ENCODE measurements around the gene DGCR2. TPM values are rescaled to one million over a fixed set of nuclear protein-coding genes. Genes with fewer than 3 reads are reported as not detected.
A peak's percentile ranks its signal among the peaks of the same experiment; 100 is the strongest.

The DGCR2 gene
- total RNA-seq, 1 donor from 2014 or later = 50.0 TPM

DNA sequence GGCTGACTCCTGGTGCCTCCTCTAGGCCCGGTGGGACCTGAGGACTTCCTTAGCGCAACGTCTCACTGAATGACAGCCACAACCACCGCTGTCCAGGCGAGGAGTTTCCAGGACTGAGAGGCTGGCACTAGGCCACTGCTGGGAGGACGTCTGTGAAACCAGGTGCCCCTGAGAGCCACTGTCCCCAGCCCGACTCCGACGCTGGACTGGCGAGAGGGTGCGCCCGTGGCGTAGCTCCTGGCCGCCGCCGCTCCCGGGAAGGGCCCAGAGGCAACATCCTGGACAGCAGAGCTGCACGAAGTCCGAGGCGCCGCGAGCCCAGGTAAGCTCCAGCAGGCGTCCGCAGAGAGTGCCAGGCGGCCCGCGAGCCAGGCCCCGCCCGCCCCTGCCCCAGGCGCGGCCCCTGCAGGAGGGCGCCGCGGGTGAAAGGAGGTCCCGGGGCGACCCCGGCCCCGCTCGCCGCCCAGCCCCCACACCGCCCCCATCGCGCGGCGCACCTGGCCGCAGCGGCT, 525 bp downstream of the DGCR2 start:
- no peak for DNase-seq (ENCODE audit: low read depth)
- H3K27me3 ChIP-seq (ENCODE audit: control insufficient read depth, insufficient read depth, low read length) = no peaks in the 10 kb centered on the region
- peak overlapping the region; percentile 75 for H3K4me3 ChIP-seq (ENCODE audit: low read depth, low read length)
- TF ChIP-seq CTCF (IDR thresholded peaks at IDR 0.05; ENCODE audit: insufficient read depth, low read length, severe bottlenecking) = no peak
- no peak for FAIRE-seq
- peaks cover 5% of the 10 kb centered on the region for H3K36me3 ChIP-seq (ENCODE audit: control insufficient read depth, insufficient read depth, low read length)

DNA sequence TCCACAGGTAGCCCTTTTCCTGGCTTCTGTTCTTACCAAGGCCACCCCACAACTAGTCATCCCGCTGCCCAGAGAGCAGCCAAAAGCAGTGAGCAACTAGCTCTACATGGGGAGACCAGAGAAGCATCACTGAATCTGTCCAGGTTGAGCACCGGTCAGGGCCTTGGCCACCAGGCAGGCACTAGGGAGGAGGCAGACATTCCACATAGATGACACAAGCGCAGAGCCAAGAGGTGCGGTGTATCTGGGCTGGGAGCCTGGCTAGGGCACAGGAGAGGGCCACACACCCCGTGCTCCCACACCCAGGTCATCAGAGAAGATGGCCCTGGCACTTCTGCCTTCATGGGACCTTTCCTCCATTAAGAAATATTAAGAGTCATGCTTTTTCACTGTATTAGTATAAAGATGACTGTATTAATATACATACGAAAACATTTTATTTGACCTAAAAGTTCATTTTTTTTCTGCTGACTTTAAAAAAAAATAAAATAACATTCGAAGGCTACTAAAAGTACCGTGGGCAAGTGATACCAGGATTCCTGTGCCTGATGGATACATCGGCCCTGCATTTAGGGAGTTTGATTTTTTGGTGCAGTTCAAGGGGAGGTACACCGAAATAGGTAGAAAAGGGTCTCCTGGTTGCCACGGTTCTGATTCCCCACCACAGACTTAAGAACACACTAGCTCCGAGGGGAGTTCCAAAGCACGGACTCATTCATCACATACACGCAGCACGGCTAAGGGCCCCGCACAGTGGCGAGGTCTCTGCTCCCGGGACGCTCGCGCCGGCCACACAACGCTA, 1.2 kb downstream of the DGCR2 start:
- FAIRE-seq (peak; percentile 88), DNase-seq (ENCODE audit: low read depth) (peak; percentile 68)
- H3K36me3 ChIP-seq (ENCODE audit: control insufficient read depth, insufficient read depth, low read length) = peaks cover 5% of the 10 kb centered on the region
- H3K27me3 ChIP-seq (ENCODE audit: control insufficient read depth, insufficient read depth, low read length) = no peaks in the 10 kb centered on the region
- no peak for TF ChIP-seq CTCF (IDR thresholded peaks at IDR 0.05; ENCODE audit: insufficient read depth, low read length, severe bottlenecking)
- peak overlapping the region; percentile 75 for H3K4me3 ChIP-seq (ENCODE audit: low read depth, low read length)

- DNase-seq (ENCODE audit: low read depth) (no peak), FAIRE-seq (no peak)
- no peak overlapping the region for H3K4me3 ChIP-seq (ENCODE audit: low read depth, low read length)
- peaks cover 5% of the 10 kb centered on the region for H3K36me3 ChIP-seq (ENCODE audit: control insufficient read depth, insufficient read depth, low read length)
- TF ChIP-seq CTCF (IDR thresholded peaks at IDR 0.05; ENCODE audit: insufficient read depth, low read length, severe bottlenecking) = no peak
- H3K27me3 ChIP-seq (ENCODE audit: control insufficient read depth, insufficient read depth, low read length) = no peaks in the 10 kb centered on the region
Measured at GRCh38 chr22:19119949-19120348, 2.3 kb downstream of the DGCR2 start.

GRCh38 chr22:19118329-19118880, 3.8 kb downstream of the DGCR2 start:
- H3K4me3 ChIP-seq (ENCODE audit: low read depth, low read length) = no peak overlapping the region
- no peak for TF ChIP-seq CTCF (IDR thresholded peaks at IDR 0.05; ENCODE audit: insufficient read depth, low read length, severe bottlenecking)
- peaks cover 6% of the 10 kb centered on the region for H3K36me3 ChIP-seq (ENCODE audit: control insufficient read depth, insufficient read depth, low read length)
- FAIRE-seq (no peak), DNase-seq (ENCODE audit: low read depth) (no peak)
- no peaks in the 10 kb centered on the region for H3K27me3 ChIP-seq (ENCODE audit: control insufficient read depth, insufficient read depth, low read length)

- no peak for TF ChIP-seq CTCF (IDR thresholded peaks at IDR 0.05; ENCODE audit: insufficient read depth, low read length, severe bottlenecking)
- no peak for FAIRE-seq
- Histone ChIP-seq H3K27me3 (ENCODE audit: control insufficient read depth, insufficient read depth, low read length) (no peaks in the 10 kb centered on the region), H3K36me3 (ENCODE audit: control insufficient read depth, insufficient read depth, low read length) (peaks cover 6% of the 10 kb centered on the region), H3K4me3 (ENCODE audit: low read depth, low read length) (no peak overlapping the region)
- DNase-seq (ENCODE audit: low read depth) = no peak
Measured at GRCh38 chr22:19117111-19117512, 5.1 kb downstream of the DGCR2 start.

Data from bronchial epithelial cell (primary cell).